SK-N-MC (cell line): ENCODE measurements around the gene RIMS1.

Experiments
- EZH2 ChIP-seq: fragments of 200-600 bp; sonication (generic); IDR thresholded peaks from one replicate; pipeline ENCODE4 v1.6.1; 2017; ENCODE audit warnings: antibody characterized with exemption
- FOXP2 ChIP-seq: optimal IDR thresholded peaks from 2 replicates; pipeline ENCODE3; 2011; ENCODE audit warnings: mild to moderate bottlenecking, moderate library complexity; ENCODE audit not compliant: insufficient read depth; ENCODE audit errors: extremely low read length, control extremely low read depth
- POLR2AphosphoS5 ChIP-seq: IDR thresholded peaks from 2 replicates; pipeline ENCODE4 v1.6.1; 2012; ENCODE audit warnings: mild to moderate bottlenecking, low read depth, low read length, borderline replicate concordance

GRCh38 chr6:72420409-72420808 is 534.1 kb downstream of the RIMS1 start:
- TF ChIP-seq EZH2 (no peak), POLR2AphosphoS5 (no peak), FOXP2 (no peak)
